ENCODE measurements around the gene AFG1L. TPM values are rescaled to one million over a fixed set of nuclear protein-coding genes. Genes with fewer than 3 reads are reported as not detected.

AFG1L gene
- total RNA-seq, 1 donor from 2014 or later = 4.0 TPM

DNA sequence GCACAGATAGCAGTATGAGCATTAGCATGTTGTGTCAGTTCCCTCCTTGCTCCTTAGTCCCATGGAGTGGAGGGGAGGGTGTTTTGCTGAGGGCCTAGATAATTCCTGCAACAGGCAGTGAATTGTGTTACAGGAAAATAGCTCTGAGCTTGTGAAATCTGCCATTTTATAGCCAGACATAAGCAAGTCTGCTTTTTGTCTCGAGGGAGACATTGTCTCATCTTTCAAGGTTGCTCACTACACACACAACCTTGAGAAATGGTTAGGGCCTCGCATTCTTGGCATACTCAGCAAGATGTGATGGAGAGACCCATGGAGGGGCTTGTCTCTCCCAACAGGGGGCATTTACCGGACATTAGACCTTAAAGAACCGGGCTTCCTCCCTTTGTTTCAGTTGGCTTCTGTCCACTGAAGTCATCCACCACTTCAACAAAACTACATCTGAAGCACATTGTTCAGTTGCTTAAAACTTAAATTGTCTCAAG is 157.9 kb downstream of the AFG1L start:
- DNase-seq (ENCODE audit: low read depth) = no peak

DNA sequence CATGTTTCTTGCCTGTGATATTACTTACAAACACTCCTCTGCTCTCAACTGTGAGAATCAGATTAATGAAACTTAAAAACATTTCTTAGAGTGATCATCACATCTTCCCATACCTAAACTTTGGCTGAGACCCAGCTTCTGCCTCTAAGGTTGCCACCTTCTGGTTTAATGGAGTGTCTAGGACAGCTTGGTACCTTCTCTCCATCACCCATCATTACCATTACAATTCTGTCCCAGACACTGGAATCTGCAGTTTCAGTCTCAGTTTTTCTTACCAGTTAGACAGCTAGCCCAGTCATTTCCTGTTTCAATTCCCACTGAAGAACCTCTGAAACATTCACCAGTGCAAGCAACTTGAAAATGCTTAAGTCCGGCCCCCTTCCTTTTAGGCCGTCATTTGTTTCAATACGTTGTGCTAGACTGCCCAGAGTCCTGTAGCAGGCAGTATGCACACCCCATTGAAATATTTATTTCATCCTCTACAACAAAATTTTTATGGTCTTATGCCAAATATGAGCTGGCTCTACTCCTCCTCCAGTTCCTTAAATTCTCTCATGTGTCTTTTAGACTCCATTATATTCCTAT is 158.8 kb downstream of the AFG1L start:
- no peak for DNase-seq (ENCODE audit: low read depth)

DNA sequence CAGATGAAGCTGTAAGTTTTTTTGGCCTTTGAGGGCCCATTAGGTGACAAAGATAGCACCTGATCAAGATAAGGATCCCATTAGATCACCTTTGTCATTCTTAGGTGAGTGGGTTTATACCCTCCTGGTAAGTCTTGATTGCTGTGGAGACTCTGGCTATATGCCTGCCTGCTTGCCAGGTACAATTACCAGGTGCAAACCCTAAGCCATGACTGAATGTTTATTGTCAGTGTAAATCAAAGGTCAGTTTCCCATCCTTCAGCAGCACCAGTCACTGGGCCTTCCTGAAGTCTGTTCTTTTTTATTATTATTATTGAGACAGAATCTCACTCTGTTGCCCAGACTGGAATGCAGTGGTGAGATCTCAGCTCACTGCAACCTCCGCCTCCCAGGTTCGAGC is 159.5 kb downstream of the AFG1L start:
- DNase-seq (ENCODE audit: low read depth) = no peak

DNA sequence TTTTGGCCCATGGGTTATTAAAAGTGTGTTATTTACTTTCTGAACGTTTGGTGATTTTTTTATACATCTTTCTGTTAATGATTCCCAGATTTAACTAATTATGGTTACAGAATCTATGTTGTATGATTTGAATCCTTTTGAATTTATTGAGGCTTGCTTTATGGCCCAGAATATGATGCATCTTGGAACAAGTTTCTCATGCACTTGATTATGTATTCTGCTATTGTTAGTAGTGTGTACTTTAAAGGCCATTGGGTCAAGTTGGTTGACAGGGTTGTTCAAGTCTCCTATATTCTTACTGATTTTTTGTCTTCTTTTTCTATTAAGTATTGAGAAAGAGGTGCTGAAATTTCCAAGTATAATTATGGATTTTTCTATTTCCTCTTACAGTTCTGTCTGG is 160.8 kb downstream of the AFG1L start:
- DNase-seq (ENCODE audit: low read depth) = no peak

DNA sequence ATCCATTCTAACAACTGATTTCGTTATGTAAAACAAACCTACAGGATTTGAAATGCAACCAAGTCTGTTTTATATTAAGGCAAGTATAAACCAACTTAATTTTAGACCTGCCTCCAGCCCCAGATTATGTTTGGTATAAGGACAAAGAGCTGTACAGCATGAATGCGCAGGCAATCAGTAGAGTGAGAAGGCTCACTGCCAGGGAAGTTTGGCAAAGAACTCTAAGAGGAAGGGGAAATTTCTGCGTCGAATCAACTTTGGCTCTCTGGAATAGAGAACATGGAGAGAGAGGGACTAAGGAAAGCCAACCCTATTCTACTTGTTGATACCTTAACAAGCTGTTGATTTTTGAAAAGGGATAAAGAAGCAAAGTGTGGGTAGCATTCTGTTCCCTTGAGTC is 168.9 kb downstream of the AFG1L start:
- DNase-seq (ENCODE audit: low read depth) = no peak

DNA sequence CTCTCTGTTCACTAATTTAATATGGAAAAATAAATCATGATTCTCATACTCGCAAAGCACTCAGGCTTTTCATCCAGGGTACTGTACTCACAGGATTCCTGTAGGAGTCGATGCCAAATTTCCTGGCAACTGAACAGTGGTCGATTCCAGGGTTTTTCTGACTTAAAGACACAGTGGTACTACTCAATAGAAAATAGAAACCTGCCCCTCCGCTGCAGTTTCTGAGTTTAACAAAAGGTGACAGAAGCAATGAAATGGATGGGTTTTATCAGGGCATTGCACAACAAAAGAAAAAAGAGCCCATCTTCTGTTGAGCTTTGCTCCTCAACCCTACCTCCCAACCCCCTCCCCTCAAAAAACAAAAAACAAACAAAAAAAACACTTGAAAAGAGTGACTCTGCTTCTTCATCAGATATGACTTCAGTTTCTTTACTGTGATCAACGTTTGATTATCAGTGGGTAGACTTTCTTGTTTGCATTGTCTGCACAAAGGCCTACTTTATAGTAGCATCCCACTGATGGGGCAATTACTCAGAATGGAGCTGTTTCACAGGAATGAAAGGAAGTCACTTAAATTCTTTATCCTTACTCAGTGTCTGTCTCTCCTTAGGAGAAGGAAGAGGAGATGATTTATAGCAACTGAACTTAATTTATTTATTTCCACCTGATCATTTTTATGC is 169.7 kb downstream of the AFG1L start:
- DNase-seq (ENCODE audit: low read depth) = no peak

DNA sequence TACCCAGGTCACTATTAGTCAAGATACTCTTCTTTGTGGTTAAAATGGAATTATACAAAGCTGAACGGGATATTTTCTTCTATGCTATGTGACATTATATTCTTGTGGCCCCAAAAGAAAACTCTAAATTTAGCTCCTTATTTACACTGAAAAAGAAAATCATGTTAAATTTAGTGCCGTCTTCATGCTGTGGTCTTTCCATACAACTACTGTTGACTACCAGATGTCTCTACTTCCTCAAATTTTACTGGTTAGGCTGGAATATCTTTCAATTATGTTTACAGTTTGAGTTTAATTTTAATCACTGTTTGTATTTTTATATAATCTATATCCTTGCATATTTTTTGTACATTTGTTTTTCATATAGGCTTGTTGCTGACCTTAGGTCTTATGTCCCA is 170.2 kb downstream of the AFG1L start:
- DNase-seq (ENCODE audit: low read depth) = no peak

DNA sequence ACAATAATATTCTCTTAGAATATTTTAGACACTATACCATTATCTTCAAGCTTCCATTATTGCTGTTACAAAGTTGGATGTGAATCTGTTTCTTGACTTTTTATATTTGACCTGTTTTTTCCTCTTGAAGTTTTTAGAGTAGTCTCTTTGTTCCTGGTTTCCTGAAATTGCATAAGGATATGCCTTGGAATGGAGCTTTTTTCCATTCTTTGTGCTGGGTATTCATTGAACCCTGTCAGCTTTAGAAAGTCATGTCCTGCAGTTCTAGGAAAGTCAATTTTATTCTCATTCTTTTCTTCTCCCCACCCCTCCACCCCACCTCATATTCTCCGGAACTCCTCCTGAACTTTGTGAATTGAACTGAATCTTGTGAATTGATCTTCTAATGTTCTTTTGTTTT is 173.5 kb downstream of the AFG1L start:
- no peak for DNase-seq (ENCODE audit: low read depth)

DNA sequence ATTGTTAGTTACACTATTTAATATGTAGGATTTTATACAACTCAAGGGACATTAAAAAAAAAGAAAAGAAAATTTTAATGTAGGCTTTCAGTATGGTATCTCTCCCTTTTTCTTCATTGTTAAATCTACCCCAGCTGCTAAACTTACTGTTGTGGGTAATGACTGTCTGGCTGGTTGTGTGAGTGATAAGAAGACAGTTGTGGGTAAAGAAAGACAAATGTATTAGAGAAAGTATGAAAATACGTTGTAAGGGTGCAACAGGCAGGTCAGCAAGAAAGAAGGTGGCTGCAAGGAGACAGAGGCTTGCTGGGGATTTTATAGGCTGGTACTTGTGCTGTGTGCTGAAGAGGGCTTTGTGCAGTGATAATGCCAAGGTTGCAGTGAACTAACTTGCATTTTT is 174.5 kb downstream of the AFG1L start:
- no peak for DNase-seq (ENCODE audit: low read depth)

DNA sequence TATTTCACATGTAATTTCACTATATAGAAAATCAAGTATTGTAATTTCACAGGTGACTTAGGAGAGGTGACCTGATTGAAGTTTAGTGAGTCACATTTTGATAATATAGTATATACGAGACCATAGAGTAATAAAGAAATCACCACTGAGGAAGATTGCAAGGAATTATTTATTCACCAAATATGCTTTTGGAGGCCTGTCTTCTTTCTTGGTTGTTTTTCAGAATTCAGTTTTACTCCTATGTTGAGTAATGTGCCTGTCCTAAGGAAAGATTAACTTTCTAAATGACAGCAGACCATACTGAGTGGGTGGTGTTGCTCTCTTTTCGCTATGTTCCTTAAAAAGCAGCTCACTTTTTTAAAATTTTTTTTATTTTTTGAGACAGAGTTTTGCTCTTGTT is 178.3 kb downstream of the AFG1L start:
- DNase-seq (ENCODE audit: low read depth) = no peak

DNA sequence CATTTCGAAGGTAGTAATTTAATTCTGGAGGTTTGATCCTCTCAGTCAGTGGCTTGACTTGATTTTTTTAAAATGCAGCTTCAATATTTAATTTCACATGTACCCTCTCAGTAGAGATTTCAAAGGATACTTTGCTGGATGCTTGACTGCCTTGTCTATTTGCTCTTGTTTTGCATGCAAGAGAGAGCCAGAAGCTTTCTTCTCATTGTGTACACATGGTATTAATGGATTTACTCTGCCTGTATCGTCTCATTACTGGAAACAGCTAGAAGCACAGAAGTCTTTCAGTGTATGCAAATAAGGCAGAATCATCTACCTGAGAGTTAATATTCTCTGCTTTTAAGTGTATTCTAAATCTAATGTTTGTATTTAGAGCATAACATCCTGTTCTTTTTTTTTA is 181.5 kb downstream of the AFG1L start:
- DNase-seq (ENCODE audit: low read depth) = no peak

DNA sequence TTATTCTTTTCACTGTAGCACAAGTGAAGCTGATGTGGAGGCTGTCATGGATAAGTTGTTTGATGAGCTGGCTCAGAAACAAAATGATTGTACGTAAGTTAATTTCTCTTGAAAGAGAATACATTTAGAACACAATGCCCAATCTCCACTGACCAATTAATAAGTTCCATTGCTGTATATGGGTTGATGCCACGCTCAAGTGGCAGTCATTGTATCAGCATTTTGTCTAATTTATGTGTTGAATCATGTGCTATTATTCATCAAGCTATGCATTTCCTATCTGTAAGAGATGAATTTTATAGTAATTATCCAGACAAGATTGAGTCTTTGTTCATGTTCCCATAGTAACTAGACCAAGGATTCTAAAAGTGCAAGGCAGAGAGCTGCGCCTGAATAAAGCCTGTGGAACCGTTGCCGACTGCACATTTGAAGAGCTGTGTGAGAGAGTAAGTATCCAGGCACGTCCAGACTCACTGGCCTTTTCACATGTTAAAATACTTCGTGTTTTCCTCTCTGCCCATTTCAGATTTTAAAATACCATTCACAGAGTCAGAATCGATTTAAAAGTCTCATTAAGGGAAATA is 182.1 kb downstream of the AFG1L start:
- DNase-seq (ENCODE audit: low read depth) = no peak

DNA sequence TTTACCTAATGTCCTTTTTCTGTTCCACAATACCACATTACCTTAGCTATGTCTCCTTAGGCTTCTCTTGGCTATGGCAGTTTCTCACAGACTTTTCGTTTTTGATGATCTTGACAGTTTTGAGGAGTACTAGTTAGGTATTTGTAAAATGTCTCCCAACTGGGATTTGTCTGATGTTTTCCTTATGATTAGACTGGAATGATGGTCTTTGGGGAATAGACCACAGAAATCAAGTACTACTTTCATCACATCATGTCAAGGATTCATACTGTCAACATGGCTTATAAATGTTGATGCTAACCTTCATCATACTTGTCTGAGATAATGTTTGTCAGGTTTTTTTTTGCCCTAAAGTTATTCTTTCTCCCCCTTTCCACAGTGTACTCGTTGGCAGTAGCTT is 187.7 kb downstream of the AFG1L start:
- no peak for DNase-seq (ENCODE audit: low read depth)

DNA sequence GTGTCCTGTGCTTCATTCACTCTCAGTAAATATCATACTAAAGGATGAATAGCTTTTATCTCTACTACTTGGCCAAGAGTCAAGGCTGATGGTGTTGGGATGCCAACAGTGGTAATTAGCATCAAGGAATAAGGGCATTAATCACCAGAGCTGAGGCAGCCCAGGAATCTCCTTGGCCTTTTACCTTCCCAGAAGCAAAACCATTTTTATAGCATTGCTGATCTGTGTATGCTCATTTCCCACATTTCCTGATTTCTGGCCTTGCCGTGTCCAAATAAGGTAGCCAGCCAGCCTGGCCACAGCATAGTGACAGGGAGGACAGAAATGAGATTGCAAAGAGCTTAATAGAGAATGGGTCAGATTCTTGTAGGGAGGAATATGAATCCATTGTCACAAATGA is 189.2 kb downstream of the AFG1L start:
- DNase-seq (ENCODE audit: low read depth) = no peak

DNA sequence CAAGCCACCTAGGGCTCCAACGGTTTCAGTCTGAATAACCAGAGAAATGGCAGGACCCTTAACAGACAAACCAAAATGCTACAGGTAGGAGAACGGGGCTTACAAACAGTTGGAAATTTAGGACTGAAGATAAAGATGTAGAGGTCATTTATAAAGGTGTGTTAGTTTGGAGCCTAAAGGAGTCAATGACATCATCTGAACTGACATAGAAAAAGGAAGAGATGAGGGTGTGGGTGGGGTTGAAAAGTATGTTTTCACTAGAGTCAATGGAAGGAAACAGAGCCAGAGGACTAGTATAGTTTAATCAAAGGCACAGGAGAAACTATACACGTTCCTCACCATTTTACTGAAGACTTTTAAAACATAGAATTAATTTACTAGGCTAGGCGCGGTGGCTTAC is 194.8 kb downstream of the AFG1L start:
- no peak for DNase-seq (ENCODE audit: low read depth)

DNA sequence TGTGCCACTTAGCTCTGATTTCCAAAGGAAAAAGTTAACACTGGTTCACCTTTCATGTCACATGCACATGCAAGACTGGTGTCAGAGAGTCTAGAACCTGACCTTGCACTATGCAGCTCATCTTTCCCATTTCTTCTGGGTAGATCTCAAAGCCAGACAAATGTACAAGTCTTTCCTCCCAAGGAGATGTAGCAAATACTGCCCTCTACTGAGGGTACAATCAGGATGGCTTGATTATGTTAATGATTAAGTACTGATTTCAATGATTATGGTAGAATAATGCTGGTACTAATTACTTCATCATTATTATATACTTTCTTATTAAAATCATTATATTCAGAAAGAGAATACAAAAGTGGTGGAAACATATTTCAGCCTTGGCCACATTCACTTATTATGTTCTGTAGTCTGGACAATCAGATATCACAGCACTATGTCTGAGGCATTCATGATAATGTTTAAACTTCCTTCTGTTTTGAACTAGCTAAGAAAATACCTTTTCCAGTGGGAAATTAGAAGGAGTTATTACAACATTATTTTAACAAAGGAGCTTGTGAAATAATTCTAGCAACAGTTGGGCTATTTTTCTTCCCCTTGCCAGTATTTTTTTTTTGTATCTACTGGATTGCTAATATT is 197.4 kb downstream of the AFG1L start:
- DNase-seq (ENCODE audit: low read depth) = peak; percentile 62

DNA sequence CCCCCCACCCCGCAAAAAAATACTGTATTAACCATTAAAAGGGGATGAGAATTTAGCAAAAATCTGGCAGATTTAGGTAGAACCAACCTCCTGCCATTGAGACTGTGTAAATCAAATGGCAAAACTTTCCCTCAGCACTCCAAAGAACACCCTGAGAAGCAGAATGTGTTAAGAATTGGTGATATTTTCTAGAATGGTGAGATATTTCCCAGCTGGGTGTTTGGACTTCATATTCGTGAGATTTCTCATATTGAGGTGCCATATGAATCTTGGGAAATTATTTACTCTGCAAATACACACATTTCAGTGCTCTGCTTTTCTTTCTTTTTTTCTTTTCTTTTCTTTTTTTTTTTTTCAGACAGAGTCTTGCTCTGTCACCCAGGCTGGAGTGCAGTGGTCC is 199.6 kb downstream of the AFG1L start:
- no peak for DNase-seq (ENCODE audit: low read depth)

DNA sequence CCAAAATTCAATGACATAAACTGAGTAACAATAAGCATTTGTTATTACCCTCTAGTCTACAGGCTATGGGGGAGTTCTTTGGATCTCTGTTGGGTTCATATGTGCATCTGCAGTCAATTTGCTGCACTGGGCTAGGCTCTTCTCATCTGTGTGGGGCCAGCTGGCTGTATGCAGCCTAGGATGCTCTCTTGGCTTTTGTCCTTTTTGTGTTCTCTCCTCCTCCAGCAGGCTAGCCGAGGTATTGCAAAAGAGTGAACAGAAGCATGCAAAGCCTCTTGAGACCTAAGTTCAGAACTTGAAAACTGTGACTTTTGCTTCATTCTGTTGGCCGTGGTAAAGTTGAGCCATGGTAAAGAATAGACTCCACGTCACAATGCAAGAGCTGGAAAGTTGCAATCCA is 203.0 kb downstream of the AFG1L start:
- peak; percentile 41 for DNase-seq (ENCODE audit: low read depth)

DNA sequence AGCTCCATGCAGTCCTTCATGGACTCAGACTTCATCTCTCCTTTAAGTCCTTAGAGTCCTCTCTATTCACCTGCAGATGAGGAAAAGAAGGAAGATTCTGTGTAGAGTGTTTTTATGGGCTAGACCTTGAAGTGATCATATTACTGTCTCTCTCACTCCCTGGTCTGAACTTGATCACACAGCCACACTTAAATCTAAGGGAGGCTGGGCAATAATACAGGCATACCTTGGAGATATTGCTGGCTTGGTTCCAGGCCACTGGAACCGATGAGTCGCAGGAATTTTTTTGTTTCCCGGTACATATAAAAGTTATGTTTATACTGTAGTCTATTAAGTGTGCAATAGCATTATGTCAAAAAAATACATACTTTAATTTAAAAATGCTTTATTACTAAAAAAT is 206.7 kb downstream of the AFG1L start:
- peak; percentile 5 for DNase-seq (ENCODE audit: low read depth)

DNA sequence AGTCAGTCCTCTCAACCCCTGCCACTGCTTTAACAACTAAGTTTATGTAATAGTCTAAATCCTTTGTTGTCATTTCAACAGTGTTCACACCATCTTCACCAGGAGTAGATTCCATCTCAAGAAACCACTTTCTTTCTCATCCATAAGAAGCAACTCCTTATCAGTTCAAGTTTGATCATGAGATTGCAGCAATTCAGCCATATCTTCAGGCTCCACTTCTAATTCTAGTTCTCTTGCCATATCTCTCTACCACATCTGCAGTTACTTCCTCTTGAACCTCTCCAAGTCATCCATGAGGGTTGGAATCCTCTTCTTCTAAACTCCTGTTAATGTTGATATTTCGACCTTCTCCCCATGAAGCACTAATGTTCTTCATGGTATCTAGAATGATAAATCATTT is 208.0 kb downstream of the AFG1L start:
- no peak for DNase-seq (ENCODE audit: low read depth)

DNA sequence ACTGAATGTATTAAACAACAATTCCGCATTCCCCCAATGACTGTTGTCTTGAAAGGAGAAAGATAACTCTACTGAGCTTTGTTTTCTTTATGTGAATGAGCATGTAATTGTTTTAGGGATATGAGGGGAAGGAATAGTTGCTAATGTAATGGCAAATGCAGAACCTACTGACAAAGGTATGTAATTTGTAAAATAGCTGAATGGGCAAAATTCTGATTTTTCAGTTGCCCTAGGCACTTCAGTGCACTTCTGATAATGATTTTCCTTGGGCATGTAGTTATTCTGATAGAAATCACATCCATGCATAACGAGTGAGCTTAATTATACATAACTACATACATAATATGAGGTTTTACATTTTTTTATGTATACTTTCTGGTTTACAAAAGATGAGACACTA is 212.5 kb downstream of the AFG1L start:
- no peak for DNase-seq (ENCODE audit: low read depth)
